Colon (tissue), 2 donors: ENCODE measurements around the gene PFKM.

Source experiments
- FAIRE-seq: peaks from 2 replicates; lab custom pipeline; 2012; peaks lifted over from hg19 to GRCh38; lab: Jason Lieb, UNC
- donor health status: control.
- donor health status: control.

Gene PFKM

DNA sequence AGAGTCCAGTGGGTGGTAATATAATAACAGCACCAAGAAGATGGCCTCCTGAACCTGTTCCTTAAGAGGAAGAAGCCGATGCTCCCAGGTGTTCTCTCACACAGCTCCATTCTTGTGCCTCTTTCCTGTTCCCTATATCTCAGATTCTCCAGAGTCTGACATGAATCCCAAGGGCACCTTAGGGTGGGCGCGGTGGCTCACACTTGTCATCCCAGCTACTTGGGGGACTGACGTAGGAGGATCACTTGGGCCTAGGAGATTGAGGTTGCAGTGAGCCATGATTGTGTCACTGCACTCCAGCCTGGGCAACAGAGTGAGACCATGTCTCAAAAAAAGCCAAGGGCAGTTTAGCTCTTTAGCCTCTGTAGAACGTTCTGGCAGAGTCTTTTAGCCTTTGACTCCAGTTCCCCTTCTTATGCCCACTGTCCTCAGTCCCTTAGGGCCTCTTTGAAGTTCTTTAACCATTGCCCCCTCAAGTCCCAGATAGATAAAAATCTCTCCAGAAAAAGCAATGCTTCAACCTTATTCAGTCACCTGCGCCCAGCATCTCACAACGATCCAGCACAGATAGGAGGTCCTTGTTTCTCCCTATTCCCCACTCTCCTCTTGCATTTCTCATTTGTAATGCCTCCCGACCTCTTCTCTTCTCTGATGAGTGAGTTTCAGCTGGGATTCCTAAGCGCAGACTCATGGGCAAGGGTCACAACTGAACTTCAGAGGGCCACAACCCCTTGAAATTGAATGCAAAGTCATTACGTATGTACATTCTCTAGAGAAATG lies 68.9 kb downstream of the PFKM start:
- FAIRE-seq: no peak

DNA sequence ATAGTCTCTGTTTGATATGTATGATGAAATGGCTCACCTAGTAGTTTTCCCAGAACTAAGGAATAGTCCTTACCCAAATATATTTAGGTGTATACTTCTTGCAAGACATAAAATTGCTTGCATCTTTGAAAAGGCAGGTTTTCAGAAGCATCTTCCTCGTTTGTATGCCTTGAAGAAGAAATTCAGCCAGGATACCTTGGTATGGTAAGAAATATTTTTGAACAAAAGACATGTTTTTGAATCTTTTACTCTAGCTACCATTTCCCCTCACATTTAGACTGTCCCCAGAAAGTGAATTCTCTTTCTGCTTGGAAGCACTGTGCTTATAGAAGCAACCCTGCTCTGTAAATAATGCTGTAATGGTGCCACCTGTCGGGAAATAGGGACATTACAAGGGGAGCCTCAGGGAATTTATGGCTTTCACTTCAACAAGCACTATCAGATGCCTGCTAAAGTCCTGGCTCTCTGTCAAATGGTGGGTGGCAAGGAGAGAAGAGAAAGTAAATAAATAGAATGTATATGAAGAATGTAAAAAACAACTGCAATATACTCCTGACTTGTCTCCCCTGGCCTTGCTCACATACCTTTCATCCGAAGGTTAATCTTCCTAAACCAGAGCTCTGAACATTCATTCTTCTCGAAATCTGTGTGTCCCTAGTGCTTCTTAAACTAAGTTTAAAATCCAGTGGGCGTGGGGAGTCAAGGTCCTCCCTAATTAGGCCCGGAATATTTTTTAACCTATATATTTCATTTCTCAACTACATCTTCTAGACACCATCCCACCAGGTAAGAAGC lies 70.4 kb downstream of the PFKM start:
- no peak for FAIRE-seq

DNA sequence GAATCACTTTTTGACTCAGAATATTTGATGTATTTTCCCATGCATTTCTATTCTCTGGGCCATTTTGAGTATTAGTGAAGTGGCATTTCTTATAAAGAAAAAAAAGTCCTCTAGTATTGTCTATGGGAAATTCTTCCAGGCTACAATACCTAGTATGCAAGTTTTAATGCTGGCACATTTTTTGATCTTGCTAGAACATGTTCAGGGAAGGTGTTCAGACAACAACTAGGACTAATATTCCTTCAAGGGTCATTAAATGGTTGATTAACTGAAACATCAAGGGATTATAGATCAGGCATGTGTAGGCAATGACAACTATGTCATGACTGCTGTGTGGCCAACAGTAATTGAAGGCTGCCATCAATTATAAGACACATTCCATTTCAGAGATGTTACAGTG lies 71.9 kb downstream of the PFKM start:
- FAIRE-seq: no peak

DNA sequence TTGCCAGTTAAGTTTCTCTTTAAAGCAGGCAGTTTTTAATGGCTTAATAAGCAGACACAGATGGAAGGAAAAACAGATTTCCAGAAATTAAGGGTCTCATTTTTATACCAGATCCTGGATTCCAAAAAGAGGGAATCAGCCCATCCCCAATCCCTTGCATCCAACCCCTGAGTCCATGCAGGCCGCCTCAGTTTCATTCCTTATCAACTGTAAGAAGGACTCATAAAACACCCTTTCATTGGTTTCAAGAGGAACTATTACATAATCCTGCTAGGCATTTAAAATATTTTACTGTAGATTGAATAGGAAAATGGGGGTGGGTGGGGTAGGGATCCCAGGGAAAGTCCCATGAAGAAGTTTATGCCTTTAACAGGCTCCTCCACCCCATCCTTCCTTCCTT lies 73.7 kb downstream of the PFKM start:
- no peak for FAIRE-seq

DNA sequence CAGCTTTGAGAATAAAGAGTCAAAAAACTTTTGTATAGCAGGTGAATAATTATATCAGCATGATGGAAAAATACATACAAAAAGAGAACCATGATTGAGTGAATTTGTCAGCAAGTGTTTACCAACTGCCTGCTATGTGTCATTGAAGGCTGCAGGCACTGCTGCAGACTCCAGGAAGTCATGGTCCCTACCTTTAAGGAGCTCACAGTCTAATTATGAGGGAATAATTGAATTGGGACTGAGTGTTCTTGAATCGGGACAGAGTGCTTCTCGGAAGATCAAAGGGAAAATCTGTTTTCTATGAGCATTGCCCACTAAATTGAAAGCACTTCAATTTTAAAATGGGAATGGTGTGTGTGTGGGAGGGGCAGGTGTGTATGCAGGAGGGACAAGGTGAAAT lies 74.5 kb downstream of the PFKM start:
- no peak for FAIRE-seq

DNA sequence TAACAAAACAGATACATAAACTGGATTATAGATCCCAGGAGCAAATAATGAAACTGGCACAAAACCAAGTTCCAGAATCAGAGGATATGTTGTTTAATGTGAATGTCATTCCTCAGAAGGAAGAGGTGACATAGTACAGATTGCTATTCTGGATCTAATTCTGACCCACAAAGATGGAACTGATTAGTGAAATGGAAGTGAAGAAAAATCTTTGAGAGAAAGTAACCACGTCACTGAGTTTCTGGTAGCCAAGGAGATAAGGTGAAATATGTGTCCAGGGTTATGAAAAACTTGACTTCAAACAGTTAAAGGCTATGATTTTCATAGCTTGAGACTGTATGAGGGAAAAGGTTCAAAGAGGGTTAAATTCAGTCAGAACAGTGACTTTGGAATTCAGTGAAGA lies 75.6 kb downstream of the PFKM start:
- FAIRE-seq: no peak
